ENCODE measurements around the gene PRR22.

Gene PRR22

GRCh38 chr19:5784581-5785147, at the start of gene PRR22:
PRR22 (minus strand) TSS chr19:5784746; CDS start chr19:5784660, 86 bp downstream.
- no peak for DNase-seq (ENCODE audit: low read depth in 2 of 2)

GRCh38 chr19:5832527-5833216, 48.1 kb upstream of the PRR22 start:
- DNase-seq (ENCODE audit: low read depth in 2 of 2), result no peak

- DNase-seq (ENCODE audit: low read depth in 2 of 2), result no peak
Observed at GRCh38 chr19:5832061-5832460, 47.5 kb upstream of the PRR22 start.

GRCh38 chr19:5831159-5831558, 46.6 kb upstream of the PRR22 start:
- no peak for DNase-seq (ENCODE audit: low read depth in 2 of 2)

GRCh38 chr19:5829567-5830310, 45.2 kb upstream of the PRR22 start:
- DNase-seq (ENCODE audit: low read depth in 2 of 2), result no peak

- no peak for DNase-seq (ENCODE audit: low read depth in 2 of 2)
Observed at GRCh38 chr19:5828661-5829566, 44.4 kb upstream of the PRR22 start.

- DNase-seq (ENCODE audit: low read depth in 2 of 2), result peak; percentile 84 to 94
Observed at GRCh38 chr19:5827891-5828660, 43.5 kb upstream of the PRR22 start.

GRCh38 chr19:5827342-5827890, 42.9 kb upstream of the PRR22 start:
- DNase-seq (ENCODE audit: low read depth in 2 of 2), result no peak

GRCh38 chr19:5826531-5827341, 42.2 kb upstream of the PRR22 start:
- DNase-seq (ENCODE audit: low read depth in 2 of 2), result no peak

GRCh38 chr19:5825178-5825577, 40.6 kb upstream of the PRR22 start:
- no peak for DNase-seq (ENCODE audit: low read depth in 2 of 2)

- no peak for DNase-seq (ENCODE audit: low read depth in 2 of 2)
Observed at GRCh38 chr19:5824751-5825150, 40.2 kb upstream of the PRR22 start.

- DNase-seq (ENCODE audit: low read depth in 2 of 2), result no peak
Observed at GRCh38 chr19:5823579-5824281, 39.2 kb upstream of the PRR22 start.

- no peak for DNase-seq (ENCODE audit: low read depth in 2 of 2)
Observed at GRCh38 chr19:5822181-5822844, 37.8 kb upstream of the PRR22 start.

- no peak for DNase-seq (ENCODE audit: low read depth in 2 of 2)
Observed at GRCh38 chr19:5821521-5822180, 37.1 kb upstream of the PRR22 start.

GRCh38 chr19:5820785-5821184, 36.2 kb upstream of the PRR22 start:
- DNase-seq (ENCODE audit: low read depth in 2 of 2), result no peak

GRCh38 chr19:5818594-5818993, 34.0 kb upstream of the PRR22 start:
- no peak for DNase-seq (ENCODE audit: low read depth in 2 of 2)

- no peak for DNase-seq (ENCODE audit: low read depth in 2 of 2)
Observed at GRCh38 chr19:5817218-5817617, 32.7 kb upstream of the PRR22 start.

GRCh38 chr19:5814852-5815246, 30.3 kb upstream of the PRR22 start:
- no peak for DNase-seq (ENCODE audit: low read depth in 2 of 2)

Data from activated CD8-positive, alpha-beta memory T cell treated with anti-CD3 and anti-CD28 coated beads for 4 hours (primary cell).